Activated B cell treated with CpG ODN at 0.5 μM for 24 hours (primary cell): ENCODE data around the gene WDR26. TPM values are rescaled to one million over a fixed set of nuclear protein-coding genes. Genes with fewer than 3 reads are reported as not detected.
"Not testable (repeated sequence)": the region's sequence is repeated elsewhere in the genome, so short reads cannot be mapped to it uniquely, and the experiment has no call there.

Experiments
- ATAC-seq: fragments of 200-7000 bp; cut with Tn5 transposase; one replicate; pipeline ENCODE4 v1.10.0; 2021; ENCODE audit warnings: low read depth, mild to moderate bottlenecking, moderate library complexity
- CTCF ChIA-PET: fragments of 350-600 bp; sonication (Branson Sonifier 250); formaldehyde crosslinking; loops from one replicate; lab custom pipeline; 2021; ENCODE audit warnings: antibody characterized with exemption; lab: Charles Lee
- POLR2A ChIA-PET: fragments of 350-600 bp; sonication (Branson Sonifier 250); formaldehyde crosslinking; loops from one replicate; lab custom pipeline; 2021; ENCODE audit warnings: antibody characterized with exemption; lab: Charles Lee
- DNase-seq: peaks from one replicate; pipeline ENCODE4 v3.0.0; 2022
- H3K27ac Mint-ChIP-seq: one replicate; pipeline ENCODE4 v1.8.0; 2020; ENCODE audit warnings: mixed read lengths
- H3K27me3 Mint-ChIP-seq: one replicate; pipeline ENCODE4 v1.8.0; 2021; ENCODE audit warnings: mixed read lengths
- H3K36me3 Mint-ChIP-seq: one replicate; pipeline ENCODE4 v1.8.0; 2021; ENCODE audit warnings: low read depth, mixed read lengths
- H3K4me1 Mint-ChIP-seq: one replicate; pipeline ENCODE4 v1.8.0; 2021; ENCODE audit warnings: mixed read lengths
- H3K4me3 Mint-ChIP-seq: one replicate; pipeline ENCODE4 v1.8.0; 2020; ENCODE audit warnings: mild to moderate bottlenecking, mixed read lengths
- H3K9me3 Mint-ChIP-seq: one replicate; pipeline ENCODE4 v1.8.0; 2020; ENCODE audit warnings: mixed read lengths
- CTCF ChIP-seq: fragments of 200-600 bp; IDR thresholded peaks from one replicate; pipeline ENCODE4 v1.8.0; 2022; ENCODE audit warnings: antibody characterized with exemption, mild to moderate bottlenecking
- intact Hi-C: fragments of 100-400 bp; cut with micrococcal nuclease; formaldehyde crosslinking; loops from one replicate; pipeline ENCODE4 v1.15.1; 2024
- total RNA-seq: library from RNA; stranded (reverse); gene quantifications from 2 replicates; pipeline ENCODE4 v1.2.3, GENCODE V29; 2022

The WDR26 gene
- 75.3 and 91.3 TPM in 2 replicates for total RNA-seq

DNA sequence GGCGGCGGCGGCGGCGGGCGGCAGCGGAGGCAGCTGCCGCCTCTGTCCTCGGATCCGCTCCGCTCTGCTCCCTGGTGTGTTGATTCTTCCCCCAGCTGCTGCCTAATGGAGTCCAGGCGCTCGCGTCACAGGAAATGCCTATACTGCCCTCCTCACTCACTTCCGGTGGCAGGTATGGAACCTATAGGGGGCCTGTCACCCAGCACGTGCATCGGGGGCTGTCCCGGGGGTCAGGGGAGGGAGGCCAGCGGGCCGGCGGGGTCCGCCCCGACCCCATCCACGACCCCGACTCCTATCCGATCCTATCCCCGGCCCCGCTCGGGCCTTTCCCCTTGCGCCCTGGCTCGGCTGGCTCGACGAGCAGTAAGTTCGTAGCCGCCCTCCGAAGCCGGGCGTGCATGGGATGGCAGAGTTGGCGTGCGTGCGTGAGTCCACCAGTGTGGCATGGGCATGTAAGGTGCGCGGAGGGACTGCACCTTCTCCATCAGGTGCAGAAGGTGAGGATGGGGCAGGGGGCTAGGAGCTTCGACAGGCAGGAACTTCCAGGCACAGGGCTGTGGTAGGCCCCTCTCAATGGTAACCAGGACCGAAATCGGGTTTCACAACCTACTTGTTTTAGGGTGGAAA is at the start of gene WDR26:
Gene WDR26, minus strand, starts transcription at position 107 of the 627 bp plus-strand sequence.
- DNase-seq, result peak; percentile 74
- Mint-ChIP-seq H3K4me1 (peaks cover 47% of the 10 kb centered on the region), H3K27ac (peak within 1 kb of the TSS; percentile 97), H3K4me3 (peak within 1 kb of the TSS; percentile 96), H3K9me3 (no peaks in the 10 kb centered on the region), H3K27me3 (no peaks in the 10 kb centered on the region), H3K36me3 (peaks cover 24% of the 10 kb centered on the region)
- no peak for TF ChIP-seq CTCF
- intact Hi-C loops, result loop anchor here (1.0 to 10.0 kb wide), 8 partner anchors 22 to 1972 kb away; partner anchors contain the start of genes CNIH4, DEGS1, FBXO28 and LBR
- ATAC-seq, result peak; percentile 85
- POLR2A ChIA-PET, result interaction anchor here (0.6 to 1.7 kb wide), 7 partner anchors 9 to 1906 kb away, joined by 3 to 7 read pairs (median 5); no protein-coding TSS in a partner anchor
- CTCF ChIA-PET, result no interaction called here

- H3K27me3 Mint-ChIP-seq, intact Hi-C loops, H3K4me1 Mint-ChIP-seq, CTCF ChIA-PET, DNase-seq, H3K9me3 Mint-ChIP-seq, H3K36me3 Mint-ChIP-seq, POLR2A ChIA-PET, H3K27ac Mint-ChIP-seq, ATAC-seq, H3K4me3 Mint-ChIP-seq: not testable (repeated sequence)
Measured at GRCh38 chr1:224483206-224483605, 48.6 kb upstream of the WDR26 start.

DNA sequence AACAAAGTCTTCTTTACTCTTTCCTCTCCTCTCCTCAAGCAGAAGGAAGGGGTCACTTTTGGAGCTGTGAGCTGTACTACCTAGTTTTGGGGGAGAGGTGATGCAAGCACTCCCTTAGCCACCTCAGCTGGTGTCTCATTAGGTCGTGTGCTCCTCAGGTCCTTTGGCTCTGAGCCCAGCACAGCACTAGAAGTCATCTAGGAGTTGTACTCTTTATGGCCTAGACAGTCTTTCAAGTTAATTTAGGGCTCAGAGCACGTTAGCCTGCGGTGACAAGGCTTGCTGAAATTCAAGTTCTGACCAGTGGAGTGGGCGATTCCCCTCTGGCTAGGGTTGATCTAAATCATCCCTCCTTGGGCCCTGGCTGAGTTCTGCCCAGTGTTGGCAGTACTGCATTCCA is 48.0 kb upstream of the WDR26 start:
- intact Hi-C loops, result no loop called here
- no peak for TF ChIP-seq CTCF
- H3K36me3 Mint-ChIP-seq, result no peaks in the 10 kb centered on the region
- CTCF ChIA-PET, result no interaction called here
- H3K27ac Mint-ChIP-seq, result no peak overlapping the region
- H3K4me1 Mint-ChIP-seq, result no peaks in the 10 kb centered on the region
- peaks cover 8% of the 10 kb centered on the region for H3K9me3 Mint-ChIP-seq
- ATAC-seq, result no peak
- POLR2A ChIA-PET, result no interaction called here
- DNase-seq, result no peak
- H3K27me3 Mint-ChIP-seq, result no peaks in the 10 kb centered on the region
- no peak overlapping the region for H3K4me3 Mint-ChIP-seq

GRCh38 chr1:224481601-224482000 is 47.0 kb upstream of the WDR26 start:
- H3K9me3 Mint-ChIP-seq, result peaks cover 8% of the 10 kb centered on the region
- intact Hi-C loops, result no loop called here
- POLR2A ChIA-PET, result no interaction called here
- TF ChIP-seq CTCF, result no peak
- H3K36me3 Mint-ChIP-seq, result no peaks in the 10 kb centered on the region
- no peak for ATAC-seq
- CTCF ChIA-PET, result no interaction called here
- H3K4me1 Mint-ChIP-seq, result no peaks in the 10 kb centered on the region
- no peak overlapping the region for H3K27ac Mint-ChIP-seq
- H3K4me3 Mint-ChIP-seq, result no peak overlapping the region
- no peaks in the 10 kb centered on the region for H3K27me3 Mint-ChIP-seq
- DNase-seq, result no peak

DNA sequence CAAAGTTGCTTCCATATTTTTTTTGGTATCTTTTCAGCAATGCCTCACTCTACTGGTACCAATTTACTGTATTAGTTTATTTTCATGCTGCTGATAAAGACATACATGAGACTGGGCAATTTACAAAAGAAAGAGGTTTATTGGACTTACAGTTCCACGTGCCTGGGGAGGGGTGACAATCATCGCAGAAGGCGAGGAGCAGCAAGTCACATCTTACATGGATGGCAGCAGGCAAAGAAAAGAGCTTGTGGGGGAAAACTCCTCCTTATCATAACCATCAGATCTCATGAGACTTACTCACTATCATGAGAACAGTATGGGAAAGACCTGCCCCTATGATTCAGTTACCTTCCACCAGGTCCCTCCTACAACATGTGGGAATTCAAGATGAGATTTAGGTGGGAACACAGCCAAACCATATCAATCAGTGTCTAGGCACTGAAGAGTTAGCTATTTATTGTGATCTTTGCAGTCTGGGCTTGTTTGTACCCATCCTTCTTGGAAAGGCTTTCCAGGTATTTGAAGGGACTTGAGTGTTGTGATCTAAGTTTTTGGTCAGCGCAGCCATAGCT is 46.4 kb upstream of the WDR26 start:
- H3K27ac Mint-ChIP-seq, H3K4me1 Mint-ChIP-seq, CTCF ChIA-PET, DNase-seq, ATAC-seq, H3K4me3 Mint-ChIP-seq, H3K27me3 Mint-ChIP-seq, POLR2A ChIA-PET, H3K9me3 Mint-ChIP-seq, intact Hi-C loops, H3K36me3 Mint-ChIP-seq: not testable (repeated sequence)

GRCh38 chr1:224480200-224480599 is 45.6 kb upstream of the WDR26 start:
- POLR2A ChIA-PET, intact Hi-C loops, H3K27ac Mint-ChIP-seq, H3K36me3 Mint-ChIP-seq, DNase-seq, CTCF ChIA-PET, ATAC-seq, H3K27me3 Mint-ChIP-seq, H3K9me3 Mint-ChIP-seq, H3K4me3 Mint-ChIP-seq, H3K4me1 Mint-ChIP-seq: not testable (repeated sequence)
